Superior temporal gyrus (tissue), 1 donor: ENCODE measurements around the gene TMEM212.
"Not testable (repeated sequence)": the region's sequence is repeated elsewhere in the genome, so short reads cannot be mapped to it uniquely, and the experiment has no call there.

Experiments
- DNase-seq: peaks from one replicate; pipeline ENCODE4 v3.0.0-alpha.2; 2016; ENCODE audit errors: extremely low spot score

Gene TMEM212

GRCh38 chr3:171813278-171813896 is 29.8 kb upstream of the TMEM212 start:
- no peak for DNase-seq

GRCh38 chr3:171813897-171814460 is 29.2 kb upstream of the TMEM212 start:
- no peak for DNase-seq

- DNase-seq = not testable (repeated sequence)
These were observed 28.5 kb upstream of the TMEM212 start for GRCh38 chr3:171814662-171815061.

GRCh38 chr3:171815973-171816595 is 27.1 kb upstream of the TMEM212 start:
- no peak for DNase-seq

GRCh38 chr3:171817074-171817800 is 25.9 kb upstream of the TMEM212 start:
- no peak for DNase-seq

- no peak for DNase-seq
These were observed 22.1 kb upstream of the TMEM212 start for GRCh38 chr3:171821044-171821443.

GRCh38 chr3:171821778-171822358 is 21.3 kb upstream of the TMEM212 start:
- no peak for DNase-seq

GRCh38 chr3:171822431-171823106 is 20.6 kb upstream of the TMEM212 start:
- DNase-seq = no peak

GRCh38 chr3:171824116-171824515 is 19.0 kb upstream of the TMEM212 start:
- DNase-seq = no peak

- DNase-seq = no peak
These were observed 18.3 kb upstream of the TMEM212 start for GRCh38 chr3:171824824-171825221.

- no peak for DNase-seq
These were observed 17.8 kb upstream of the TMEM212 start for GRCh38 chr3:171825222-171825828.

- no peak for DNase-seq
These were observed 15.8 kb upstream of the TMEM212 start for GRCh38 chr3:171827385-171827784.

GRCh38 chr3:171827836-171828458 is 15.2 kb upstream of the TMEM212 start:
- no peak for DNase-seq

GRCh38 chr3:171828902-171829770 is 14.0 kb upstream of the TMEM212 start:
- DNase-seq = no peak

GRCh38 chr3:171829841-171830517 is 13.2 kb upstream of the TMEM212 start:
- DNase-seq = peak; percentile 76

- DNase-seq = no peak
These were observed 12.7 kb upstream of the TMEM212 start for GRCh38 chr3:171830518-171830875.

GRCh38 chr3:171831936-171832335 is 11.2 kb upstream of the TMEM212 start:
- no peak for DNase-seq

- no peak for DNase-seq
These were observed 10.2 kb upstream of the TMEM212 start for GRCh38 chr3:171832989-171833388.

GRCh38 chr3:171833789-171834460 is 9.2 kb upstream of the TMEM212 start:
- peak; percentile 74 for DNase-seq
